Bone marrow (tissue), 2 donors: ENCODE data around the gene EHD2.
"Not testable (repeated sequence)": the region's sequence is repeated elsewhere in the genome, so short reads cannot be mapped to it uniquely, and the experiment has no call there.

Experiments used
- DNase-seq, 2 donors: peaks; one replicate each; lab custom pipeline; 2025; lab: John Stamatoyannopoulos, UW

The EHD2 gene, protein sequence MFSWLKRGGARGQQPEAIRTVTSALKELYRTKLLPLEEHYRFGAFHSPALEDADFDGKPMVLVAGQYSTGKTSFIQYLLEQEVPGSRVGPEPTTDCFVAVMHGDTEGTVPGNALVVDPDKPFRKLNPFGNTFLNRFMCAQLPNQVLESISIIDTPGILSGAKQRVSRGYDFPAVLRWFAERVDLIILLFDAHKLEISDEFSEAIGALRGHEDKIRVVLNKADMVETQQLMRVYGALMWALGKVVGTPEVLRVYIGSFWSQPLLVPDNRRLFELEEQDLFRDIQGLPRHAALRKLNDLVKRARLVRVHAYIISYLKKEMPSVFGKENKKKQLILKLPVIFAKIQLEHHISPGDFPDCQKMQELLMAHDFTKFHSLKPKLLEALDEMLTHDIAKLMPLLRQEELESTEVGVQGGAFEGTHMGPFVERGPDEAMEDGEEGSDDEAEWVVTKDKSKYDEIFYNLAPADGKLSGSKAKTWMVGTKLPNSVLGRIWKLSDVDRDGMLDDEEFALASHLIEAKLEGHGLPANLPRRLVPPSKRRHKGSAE

DNA sequence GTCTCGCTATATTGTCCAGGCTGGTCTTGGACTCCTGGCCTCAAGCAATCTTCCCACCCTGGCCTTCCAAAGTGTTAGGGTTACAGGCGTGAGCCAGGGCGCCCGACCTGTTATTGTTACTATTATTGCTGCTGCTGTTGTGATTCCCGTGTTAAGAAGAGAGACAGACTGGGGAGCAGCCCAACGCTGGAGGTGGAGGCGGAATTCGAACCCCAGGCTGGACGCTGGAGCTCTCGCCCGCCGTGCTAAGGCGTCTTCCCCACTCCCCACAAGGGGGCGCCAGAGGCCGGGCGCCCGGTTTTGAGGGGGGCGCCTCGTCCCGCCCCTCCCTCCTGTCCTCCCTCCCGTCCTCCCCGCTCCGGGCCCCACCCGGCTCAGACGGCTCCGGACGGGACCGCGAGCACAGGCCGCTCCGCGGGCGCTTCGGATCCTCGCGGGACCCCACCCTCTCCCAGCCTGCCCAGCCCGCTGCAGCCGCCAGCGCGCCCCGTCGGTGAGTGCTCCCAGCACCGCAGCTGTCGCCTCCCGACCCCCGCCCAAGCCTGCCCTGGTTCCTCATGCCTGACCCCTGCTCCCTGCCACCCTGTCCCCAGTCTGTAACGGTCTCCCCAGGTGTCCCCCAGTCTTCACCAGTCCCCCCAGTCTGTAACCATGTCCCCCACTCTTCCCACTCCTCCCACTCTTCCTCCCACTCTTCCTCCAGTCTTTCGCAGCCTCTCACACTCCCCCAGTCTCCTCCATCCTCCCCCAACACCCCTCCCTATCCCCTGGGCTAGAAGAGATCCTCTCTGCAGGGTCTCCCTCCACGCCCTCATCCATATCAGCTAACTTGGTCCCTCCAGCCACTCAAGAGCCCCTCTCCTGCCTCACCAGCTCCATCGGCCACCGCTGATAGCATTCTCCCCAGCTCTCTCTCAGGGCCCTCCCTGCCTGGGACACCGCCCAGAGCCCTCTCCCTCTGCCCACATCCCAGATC lies at the start of gene EHD2:
Gene EHD2 (plus strand): TSS at position 377 of the 976 bp plus-strand sequence. CDS start 3,191 bp downstream, outside the sequence.
- DNase-seq: peak; percentile 13 to 51

DNA sequence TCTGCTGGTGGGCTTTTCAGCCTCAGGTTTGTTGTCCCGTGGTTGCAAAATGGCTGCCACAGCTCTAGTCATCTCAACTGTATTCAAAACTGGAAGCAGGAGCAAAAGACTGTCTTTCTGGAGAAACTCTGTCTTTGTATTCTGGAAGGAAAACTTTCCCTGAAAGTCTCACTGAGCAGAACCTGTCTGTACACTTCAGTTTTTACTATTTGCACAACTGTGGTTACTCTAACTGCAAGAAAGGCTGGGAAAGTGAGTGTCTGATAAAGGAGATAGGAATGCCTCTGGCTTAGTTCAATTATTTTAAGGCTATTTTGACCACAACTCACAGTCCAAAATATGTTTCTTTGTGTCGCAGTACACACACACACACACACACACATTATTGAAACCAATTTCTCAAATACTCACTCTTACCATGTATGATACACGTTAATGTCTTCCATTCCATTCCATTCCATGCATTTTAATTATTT lies 49.7 kb upstream of the EHD2 start:
- no peak for DNase-seq

DNA sequence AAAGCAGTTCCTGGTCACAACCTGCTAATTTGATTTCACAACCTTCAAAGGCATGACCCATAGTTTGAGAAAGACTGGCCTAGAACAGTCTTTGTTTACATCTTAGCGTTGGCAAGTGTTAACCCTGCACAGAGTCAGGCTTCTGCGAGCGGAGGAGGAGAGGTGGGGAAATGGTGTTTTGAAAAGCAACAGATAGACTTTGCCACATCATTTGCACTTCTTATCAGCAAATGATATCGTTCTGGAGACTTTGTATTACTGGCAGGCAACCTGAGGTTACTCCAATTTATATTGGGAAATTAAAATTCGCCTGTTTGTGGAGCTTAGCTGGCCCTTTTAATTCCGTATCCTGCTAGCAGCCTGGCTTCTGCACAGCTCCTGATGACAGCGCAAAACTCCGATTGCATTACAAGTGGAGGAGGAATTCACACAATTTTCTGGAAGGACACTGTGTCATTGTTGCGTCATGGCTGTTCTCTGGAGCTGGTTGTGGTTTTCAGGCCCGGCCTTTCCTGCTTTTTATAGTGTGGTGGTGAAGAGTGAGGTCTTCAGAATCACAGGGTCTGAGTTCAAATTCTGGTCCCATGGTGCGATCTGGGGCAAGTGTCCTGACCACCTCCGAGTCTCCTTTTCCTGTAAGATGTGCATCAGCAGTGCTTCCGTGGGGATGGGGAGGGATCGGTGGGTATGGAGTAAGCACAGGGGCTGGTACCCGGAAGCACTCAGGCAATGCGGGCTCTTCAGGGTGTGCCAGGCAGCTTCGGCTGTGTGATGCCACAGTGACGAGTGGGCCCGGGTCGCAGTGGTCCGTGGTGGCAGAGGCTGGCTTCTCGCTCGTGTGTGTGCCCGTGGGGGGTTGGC lies 49.1 kb upstream of the EHD2 start:
- DNase-seq: peak in 1 of 2 donors; percentile 29

DNA sequence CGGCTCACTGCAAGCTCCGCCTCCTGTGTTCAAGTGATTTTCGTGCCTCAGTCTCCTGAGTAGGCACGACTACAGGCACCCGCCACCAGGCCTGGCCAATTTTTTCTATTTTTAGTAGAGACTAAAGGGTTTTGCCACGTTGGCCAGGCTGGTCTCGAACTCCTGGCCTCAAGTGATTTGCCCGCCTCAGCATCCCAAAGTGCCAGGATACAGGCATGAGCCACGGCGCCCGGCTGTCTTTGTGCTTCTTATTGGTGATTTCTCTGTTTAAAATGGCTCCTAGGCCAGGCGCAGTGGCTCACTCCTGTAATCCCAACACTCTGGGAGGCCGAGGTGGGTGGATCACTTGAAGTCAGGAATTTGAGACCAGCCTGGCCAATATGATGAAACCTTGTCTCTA lies 44.7 kb upstream of the EHD2 start:
- not testable (repeated sequence) for DNase-seq

DNA sequence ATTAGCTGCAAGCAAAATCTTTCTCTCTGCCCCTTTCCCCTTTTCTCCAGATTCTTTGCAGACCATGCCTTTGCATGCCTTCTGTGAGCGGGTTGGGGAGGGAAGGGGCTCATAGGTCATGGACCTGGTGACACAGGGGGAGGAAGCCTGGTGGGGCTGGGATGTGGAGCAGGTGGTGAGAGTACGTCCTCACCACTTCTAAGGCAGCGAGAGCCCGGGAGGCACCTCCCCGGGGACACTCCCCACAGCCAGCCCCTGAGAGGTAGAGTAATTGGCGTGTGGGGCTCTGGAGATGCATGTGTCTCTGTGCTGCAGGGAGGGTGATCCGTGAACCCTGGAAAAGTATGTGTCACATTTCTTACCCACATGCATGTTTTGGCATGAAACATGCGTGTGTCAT lies 42.5 kb upstream of the EHD2 start:
- DNase-seq: no peak

DNA sequence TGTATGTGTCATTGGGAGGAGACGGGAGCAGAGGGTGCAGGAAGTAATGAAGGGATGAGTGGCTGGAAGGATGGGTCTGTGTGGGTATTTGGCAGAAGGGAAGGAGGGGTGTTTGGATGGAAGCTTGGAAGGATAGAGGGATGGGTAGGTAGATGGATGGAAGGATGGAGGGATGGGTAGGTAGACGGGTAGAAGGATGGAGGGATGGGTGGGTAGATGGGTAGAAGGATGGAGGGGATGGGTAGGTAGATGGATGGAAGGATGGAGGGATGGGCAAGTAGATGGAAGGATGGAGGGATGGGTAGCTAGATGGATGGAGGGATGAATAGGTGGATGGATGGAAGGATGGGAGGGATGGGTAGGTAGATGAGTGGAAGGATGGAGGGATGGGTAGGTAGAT lies 41.7 kb upstream of the EHD2 start:
- DNase-seq: no peak

DNA sequence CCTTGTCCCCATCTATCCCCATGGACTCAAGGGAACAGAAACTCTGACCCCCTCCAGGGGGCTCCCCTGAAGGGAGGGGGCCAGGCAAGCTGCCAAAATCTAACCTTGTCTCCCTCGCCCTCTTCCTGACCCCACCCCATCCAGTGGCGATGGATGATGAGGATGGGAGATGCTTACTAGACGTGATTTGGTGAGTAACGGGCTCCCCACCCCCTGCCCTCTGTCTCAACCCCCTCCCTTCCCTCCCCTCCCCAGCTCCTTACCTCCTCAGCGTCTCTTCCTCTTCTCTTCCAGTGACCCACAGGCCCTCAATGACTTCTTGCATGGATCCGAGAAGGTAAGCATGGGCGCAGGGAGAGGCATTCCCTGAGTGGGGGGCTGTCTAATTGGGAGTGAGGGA lies 39.8 kb upstream of the EHD2 start:
- no peak for DNase-seq

DNA sequence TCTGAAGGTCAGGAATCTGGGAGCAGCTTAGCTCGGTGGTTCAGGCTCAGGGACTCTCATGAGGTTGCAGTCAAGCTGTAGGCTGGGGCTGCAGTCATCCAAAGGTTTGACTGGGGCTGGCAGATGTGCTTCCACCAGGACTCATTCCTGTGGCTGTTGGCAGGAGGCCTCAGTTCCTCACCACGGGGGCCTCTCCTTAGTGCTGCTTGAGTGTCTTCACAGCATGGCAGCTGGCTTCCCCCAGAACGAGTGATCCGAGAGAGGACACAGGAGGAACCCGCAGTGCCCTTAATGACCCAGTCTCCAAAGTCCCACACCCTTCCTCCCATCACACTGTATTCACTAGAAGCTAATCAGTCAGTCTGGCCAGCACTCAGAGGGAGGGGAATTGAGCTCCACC lies 38.7 kb upstream of the EHD2 start:
- DNase-seq: no peak

DNA sequence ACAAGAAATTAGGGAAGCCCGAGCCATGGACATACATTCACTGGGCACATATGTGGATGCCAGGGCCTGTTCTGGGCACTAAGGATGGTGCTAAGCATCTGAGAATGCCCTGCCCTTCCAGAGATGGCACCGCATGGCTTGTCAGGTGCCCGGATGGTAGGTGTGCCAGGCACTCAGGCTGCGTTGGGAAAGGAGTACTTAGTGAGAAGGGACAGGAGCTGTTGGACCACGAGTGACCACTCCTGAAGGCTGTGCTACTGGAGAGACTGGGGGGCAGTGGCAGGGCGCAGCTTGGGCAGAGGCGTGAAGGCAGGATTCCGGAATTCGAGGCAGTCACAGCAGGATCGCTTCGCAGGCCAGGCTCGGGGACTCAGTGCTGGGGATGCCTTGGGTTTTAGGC lies 38.0 kb upstream of the EHD2 start:
- DNase-seq: no peak

DNA sequence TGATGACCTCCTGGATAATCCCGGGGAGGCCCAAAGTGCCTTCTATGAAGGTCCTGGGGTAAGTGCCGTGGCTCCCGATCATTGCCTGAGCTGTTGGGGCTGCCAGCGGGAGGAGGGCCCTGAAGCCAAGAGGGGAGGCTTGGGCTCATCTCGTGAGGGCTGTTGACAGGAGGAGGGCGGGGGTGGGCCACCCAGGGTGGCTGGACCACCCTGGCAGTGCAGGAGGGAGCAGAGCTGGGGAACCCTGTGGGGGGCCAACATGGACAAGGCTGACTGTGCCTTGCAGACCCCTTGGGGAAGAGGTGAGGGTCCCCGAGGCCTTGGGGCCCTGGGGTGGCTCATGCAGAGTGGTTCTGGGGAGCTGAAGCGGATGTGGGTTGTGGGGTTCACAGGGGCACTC lies 37.4 kb upstream of the EHD2 start:
- no peak for DNase-seq

DNA sequence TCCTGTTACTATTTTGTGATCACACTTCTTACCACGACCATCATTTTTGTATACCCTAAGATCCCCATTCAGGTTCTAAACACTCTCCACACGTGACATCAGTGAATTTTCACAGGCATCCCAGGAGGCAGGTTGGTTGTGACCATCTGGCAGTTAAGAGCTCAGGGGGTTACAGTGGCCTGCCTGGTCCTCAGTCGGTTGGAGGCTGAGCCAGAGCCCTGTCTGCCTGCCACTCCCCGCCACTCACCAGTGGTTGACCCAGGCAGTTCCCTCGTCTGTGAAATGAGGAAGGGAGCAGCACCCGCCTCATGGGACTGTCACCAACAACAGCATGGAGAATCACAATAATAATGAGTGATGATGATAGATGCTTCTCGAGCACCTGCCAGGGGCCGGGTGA lies 36.4 kb upstream of the EHD2 start:
- no peak for DNase-seq

DNA sequence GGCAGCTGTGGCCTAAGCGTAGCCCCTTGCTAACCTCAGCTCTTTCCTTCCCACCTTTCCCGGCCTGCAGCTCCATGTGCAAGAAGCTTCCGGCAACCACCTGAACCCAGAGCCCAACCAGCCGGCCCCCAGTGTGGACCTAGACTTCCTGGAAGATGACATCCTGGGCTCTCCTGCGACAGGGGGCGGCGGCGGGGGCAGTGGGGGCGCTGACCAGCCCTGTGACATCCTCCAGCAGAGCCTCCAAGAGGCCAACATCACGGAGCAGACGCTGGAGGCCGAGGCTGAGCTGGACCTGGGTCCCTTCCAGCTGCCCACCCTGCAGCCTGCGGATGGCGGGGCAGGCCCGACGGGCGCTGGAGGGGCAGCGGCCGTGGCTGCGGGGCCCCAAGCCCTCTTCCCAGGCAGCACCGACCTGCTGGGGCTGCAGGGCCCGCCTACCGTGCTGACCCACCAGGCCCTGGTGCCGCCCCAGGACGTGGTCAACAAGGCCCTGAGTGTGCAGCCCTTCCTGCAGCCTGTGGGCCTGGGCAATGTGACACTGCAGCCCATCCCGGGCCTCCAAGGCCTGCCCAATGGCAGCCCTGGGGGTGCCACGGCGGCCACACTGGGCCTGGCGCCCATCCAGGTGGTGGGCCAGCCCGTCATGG lies 33.8 kb upstream of the EHD2 start:
- no peak for DNase-seq

DNA sequence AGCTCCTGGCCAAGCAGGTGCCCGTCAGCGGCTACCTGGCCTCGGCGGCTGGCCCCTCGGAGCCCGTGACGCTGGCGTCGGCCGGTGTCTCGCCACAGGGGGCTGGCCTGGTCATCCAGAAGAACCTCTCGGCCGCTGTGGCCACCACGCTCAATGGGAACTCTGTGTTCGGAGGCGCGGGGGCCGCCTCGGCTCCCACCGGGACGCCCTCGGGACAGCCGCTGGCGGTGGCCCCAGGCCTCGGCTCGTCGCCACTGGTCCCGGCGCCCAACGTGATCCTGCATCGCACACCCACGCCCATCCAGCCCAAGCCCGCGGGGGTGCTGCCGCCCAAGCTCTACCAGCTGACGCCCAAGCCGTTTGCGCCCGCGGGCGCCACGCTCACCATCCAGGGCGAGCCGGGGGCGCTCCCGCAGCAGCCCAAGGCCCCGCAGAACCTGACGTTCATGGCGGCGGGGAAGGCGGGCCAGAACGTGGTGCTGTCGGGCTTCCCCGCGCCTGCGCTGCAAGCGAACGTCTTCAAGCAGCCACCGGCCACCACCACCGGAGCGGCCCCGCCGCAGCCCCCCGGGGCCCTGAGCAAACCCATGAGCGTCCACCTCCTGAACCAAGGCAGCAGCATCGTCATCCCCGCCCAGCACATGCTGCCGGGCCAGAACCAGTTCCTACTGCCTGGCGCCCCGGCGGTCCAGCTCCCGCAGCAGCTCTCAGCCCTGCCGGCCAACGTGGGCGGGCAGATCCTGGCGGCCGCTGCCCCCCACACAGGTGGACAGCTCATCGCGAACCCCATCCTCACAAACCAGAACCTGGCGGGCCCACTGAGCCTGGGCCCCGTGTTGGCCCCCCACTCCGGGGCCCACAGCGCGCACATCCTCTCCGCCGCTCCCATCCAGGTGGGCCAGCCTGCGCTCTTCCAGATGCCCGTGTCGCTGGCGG lies 33.0 kb upstream of the EHD2 start:
- no peak for DNase-seq

DNA sequence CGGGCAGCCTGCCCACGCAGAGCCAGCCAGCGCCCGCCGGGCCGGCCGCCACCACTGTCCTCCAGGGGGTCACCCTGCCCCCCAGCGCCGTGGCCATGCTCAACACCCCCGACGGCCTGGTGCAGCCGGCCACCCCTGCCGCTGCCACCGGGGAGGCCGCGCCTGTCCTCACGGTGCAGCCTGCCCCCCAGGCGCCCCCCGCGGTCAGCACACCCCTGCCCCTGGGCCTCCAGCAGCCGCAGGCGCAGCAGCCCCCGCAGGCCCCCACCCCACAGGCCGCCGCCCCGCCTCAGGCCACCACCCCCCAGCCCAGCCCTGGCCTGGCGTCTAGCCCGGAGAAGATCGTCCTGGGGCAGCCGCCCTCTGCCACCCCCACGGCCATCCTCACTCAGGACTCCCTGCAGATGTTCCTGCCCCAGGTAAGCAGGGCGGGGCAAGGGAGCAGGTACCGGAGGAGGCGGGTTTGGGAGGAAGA lies 32.3 kb upstream of the EHD2 start:
- DNase-seq: no peak

DNA sequence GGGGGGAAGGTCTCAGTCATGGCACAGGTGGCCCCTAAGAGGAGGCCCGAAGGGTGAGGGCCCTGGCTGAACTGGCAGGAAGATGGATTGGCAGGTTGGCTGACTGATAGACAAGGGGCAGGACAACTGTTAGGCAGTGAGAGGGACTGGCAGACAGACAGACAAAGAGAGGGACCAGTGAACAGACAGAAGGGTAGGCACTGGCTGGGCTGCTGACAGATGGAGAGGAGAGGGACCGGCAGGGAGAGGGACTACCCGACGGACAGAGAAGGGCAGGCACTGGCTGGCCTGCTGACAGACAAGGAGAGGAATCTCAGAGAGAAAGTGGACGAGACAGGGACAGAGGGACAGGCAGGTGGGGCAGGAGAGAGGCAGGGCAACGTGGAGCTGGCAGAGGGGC lies 31.8 kb upstream of the EHD2 start:
- no peak for DNase-seq

DNA sequence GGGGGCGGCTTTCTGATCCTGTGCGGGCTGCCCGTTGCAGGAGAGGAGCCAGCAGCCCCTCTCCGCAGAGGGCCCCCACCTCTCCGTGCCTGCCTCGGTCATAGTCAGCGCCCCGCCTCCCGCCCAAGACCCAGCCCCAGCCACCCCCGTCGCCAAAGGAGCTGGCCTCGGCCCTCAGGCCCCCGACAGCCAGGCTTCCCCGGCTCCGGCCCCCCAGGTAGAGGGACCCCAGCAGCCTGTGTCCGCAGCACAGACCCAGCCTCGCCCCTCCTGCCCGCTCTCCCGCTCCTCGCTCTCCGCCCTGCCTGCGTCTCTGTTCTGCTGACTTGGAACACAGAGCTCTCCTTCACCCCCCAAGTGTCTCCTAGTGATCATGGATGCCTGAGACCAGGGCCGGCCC lies 31.3 kb upstream of the EHD2 start:
- DNase-seq: no peak

DNA sequence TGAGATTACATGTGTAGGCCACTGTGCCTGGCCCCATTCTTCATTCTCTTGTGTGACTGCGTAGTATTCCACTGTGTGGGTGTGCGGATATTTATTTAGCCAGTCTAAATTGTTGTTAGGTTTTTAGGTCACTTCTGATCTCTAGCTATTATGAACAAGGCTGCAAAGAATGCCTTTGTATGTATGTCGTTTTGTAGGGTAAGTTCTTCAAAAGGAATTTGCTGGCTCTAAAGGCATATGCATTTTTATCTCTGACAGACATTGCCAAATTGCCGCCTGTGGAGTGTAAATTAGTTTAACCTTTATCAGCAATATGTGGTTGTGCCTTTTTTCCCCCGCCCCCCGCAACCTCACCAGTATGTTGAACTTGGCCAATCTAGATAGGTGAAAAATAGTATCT lies 30.3 kb upstream of the EHD2 start:
- DNase-seq: no peak

DNA sequence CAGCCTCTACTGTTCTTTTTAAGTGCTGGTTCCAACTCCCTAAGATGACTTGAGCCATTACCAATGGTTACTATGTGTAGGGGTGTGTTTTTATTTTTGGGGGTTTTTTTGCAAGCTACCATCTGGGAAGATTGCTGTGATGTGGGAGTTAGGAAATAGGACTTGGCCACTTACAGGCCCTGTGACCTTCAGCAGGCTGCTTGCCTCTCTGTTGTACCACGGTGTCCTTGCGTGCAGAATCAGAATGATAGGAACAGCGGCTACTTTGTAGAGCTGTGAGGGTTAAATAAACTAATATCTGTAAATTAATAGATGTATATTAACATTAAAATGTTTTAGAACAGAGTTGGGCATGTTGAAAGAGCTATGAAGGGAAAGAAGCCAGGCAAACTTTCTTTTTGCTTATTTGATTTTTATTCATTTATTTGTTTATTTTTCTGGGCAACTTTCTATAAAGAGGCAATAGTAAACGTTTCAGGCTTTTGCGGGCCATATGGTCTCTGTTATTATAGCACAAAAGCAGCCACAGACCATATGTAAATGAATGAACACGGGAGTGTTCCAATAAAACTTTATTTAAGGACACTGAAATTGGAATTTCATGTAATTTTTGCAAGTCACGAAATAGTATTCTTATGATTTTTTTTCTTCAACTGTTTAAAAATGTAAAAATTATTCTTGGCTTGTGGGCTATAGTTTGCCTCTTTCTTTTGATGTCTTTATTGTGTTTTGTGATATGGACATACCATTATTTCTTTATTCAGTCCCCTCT lies 26.4 kb upstream of the EHD2 start:
- no peak for DNase-seq

DNA sequence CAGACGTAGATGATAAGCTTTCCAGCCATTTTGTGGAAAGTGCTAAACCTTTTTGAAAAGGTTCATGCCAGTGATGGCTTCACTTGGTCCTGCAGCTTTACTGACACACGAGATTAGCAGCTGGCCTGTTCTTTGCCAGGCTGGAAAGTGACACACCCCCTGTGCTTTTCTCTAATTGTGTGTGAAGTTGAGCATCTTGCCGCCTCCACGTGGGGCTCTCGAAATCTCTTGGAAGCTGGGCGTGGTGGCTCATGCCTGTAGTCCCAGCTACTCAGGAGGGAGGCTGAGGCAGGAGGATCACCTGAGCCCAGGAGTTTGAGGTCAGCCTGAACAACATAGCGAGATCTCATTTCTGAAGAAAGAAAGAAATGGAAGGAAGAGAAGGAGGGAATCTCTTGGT lies 25.3 kb upstream of the EHD2 start:
- no peak for DNase-seq
